ENCODE results near the gene AHDC1.

The AHDC1 gene

DNA sequence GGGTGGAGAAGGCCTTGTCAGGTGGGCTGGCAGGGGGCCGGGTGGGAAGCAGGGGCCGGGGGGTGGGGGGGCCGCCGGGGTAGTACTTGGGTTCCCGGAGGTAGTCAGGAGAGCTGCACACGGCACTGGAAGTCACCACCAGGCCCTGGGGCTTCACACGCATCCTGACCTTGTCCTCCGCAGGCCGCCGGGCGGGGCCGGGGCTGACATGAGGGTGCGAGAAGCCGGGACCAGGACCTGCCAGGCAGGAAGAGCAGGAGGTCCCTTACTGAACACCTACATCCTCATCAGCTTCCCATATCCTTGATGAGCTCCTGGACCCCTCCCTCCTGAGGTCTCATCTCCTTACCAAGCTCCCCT, 52.0 kb downstream of the AHDC1 start:
- Histone ChIP-seq H3K4me1 (ENCODE audit: control insufficient read depth in 1 of 2, insufficient read depth in 1 of 2, low read depth in 1 of 2, low read length in 1 of 2) (peaks cover 6% of the 10 kb centered on the region in 2 experiments), H3K9me3 (no peaks in the 10 kb centered on the region), H3K27me3 (no peaks in the 10 kb centered on the region), H3K36me3 (no peaks in the 10 kb centered on the region), H3K27ac (no peak overlapping the region), H3K4me3 (ENCODE audit: low read depth in 1 of 2, low read length in 1 of 2) (no peak overlapping the region)
- TF ChIP-seq, protein P1, sequence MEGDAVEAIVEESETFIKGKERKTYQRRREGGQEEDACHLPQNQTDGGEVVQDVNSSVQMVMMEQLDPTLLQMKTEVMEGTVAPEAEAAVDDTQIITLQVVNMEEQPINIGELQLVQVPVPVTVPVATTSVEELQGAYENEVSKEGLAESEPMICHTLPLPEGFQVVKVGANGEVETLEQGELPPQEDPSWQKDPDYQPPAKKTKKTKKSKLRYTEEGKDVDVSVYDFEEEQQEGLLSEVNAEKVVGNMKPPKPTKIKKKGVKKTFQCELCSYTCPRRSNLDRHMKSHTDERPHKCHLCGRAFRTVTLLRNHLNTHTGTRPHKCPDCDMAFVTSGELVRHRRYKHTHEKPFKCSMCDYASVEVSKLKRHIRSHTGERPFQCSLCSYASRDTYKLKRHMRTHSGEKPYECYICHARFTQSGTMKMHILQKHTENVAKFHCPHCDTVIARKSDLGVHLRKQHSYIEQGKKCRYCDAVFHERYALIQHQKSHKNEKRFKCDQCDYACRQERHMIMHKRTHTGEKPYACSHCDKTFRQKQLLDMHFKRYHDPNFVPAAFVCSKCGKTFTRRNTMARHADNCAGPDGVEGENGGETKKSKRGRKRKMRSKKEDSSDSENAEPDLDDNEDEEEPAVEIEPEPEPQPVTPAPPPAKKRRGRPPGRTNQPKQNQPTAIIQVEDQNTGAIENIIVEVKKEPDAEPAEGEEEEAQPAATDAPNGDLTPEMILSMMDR (IDR thresholded peaks at IDR 0.05): no peak

DNA sequence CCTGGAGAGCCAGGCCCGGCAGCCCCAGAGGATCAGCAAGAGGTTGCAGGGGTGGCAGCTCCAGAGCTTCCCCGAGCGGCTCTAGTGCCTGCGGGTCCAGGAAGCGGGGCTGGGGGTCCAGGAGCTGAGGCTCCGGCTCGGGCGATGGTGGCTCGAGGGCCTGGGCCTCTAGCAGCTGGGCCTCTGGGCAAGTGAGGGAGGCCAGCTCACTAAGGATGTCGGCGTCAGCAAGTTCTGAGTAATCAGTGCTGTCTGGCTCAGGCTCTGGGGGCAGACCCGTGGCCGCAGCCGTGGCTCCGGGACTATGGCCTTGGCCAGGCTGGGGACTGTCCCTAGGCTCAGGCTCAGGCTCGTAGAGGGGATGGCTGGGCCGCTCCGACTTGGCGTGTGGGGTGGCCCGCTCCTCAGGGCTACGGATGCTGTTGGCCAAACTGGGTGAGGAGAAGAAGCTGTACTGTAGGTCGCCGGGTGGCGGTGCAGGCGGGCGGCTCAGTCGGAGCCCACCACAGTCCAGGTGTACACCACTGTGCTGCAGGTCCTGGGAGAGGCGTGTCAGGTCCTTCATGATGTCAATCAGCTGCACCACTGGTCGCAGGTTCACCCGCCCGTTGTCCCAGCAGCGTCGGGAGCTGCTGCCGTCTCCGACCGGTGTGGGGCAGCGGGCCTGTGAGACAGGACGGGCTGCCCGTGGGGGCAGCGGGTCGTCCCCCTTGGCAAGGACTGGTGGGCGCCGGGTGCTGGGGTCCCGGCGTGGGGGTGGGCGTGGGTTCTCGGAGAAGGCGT, 52.6 kb downstream of the AHDC1 start:
- no peak overlapping the region for H3K4me3 ChIP-seq (ENCODE audit: low read depth in 1 of 2, low read length in 1 of 2)
- no peak overlapping the region for H3K27ac ChIP-seq
- no peaks in the 10 kb centered on the region for H3K36me3 ChIP-seq
- peaks cover under 1 to 3% of the 10 kb centered on the region in 2 experiments for H3K4me1 ChIP-seq (ENCODE audit: control insufficient read depth in 1 of 2, insufficient read depth in 1 of 2, low read depth in 1 of 2, low read length in 1 of 2)
- H3K9me3 ChIP-seq: no peaks in the 10 kb centered on the region
- H3K27me3 ChIP-seq: no peaks in the 10 kb centered on the region
- TF ChIP-seq, protein P1 (IDR thresholded peaks at IDR 0.05): no peak

DNA sequence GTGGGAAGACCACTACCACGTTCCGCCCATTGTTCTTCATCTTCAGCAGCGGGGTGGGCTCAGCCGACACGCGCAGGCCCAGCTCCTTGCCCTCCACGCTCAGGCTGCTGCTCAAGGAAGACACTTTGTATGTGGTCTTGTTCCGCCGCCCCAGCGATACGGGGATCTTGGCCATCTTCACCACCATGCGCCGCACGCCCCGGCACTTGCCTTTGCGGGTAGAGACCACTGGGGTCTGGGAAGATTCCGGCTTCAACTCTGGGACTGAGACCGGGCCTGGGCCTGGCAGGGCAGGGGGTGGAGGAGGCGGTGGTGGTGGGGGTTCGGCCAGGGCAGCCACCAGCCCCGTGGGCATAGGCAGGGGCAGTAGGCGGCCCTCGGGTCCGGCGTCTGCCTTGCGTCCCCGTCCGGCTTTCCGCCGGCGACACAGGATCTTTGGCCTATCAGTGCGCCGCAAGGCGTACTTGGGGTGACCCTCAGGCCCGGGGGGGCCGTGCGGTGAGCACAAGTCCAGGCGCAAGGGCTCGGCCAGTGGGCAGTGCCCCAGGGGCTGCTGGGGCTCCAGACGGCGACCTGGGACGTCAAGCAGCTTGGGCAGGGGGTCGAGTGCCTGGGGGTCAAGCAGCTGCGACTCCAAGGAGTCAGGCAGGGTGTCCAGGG, 53.3 kb downstream of the AHDC1 start:
- no peaks in the 10 kb centered on the region for H3K4me1 ChIP-seq (ENCODE audit: control insufficient read depth in 1 of 2, insufficient read depth in 1 of 2, low read depth in 1 of 2, low read length in 1 of 2)
- H3K27ac ChIP-seq: no peak overlapping the region
- no peaks in the 10 kb centered on the region for H3K36me3 ChIP-seq
- TF ChIP-seq, protein P1 (IDR thresholded peaks at IDR 0.05): no peak
- no peaks in the 10 kb centered on the region for H3K27me3 ChIP-seq
- no peaks in the 10 kb centered on the region for H3K9me3 ChIP-seq
- no peak overlapping the region for H3K4me3 ChIP-seq (ENCODE audit: low read depth in 1 of 2, low read length in 1 of 2)

DNA sequence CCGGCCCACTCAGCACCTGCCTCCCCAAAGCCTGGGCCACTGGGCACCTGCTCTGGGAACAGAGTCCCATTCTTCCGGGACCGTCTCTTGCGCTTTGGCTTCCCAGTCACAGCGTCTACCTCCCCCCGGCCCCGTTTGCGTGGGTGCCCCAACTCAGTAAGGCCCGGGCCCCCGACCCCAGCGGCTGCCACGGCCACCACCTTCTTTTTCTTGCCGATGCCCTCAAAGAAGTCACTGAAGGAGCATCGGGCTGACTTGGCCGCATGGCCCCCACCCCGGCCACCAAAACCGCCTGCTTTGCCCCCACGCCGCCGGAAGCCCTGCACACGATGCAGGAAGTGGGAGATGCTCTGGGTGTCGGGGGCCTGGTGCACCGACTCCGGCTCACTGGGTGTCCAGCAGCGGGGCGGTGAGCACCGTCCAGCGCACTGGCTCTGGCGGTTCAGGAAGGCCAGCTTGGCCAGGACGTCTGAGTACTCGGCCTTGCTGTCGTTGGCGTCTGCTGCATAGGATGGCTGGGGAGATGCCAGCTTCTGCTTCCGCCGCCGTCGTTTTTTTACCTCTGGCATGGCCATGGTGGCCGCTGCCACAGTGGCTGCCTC, 54.0 kb downstream of the AHDC1 start:
- Histone ChIP-seq H3K4me3 (ENCODE audit: low read depth in 1 of 2, low read length in 1 of 2) (no peak overlapping the region), H3K4me1 (ENCODE audit: control insufficient read depth in 1 of 2, insufficient read depth in 1 of 2, low read depth in 1 of 2, low read length in 1 of 2) (no peaks in the 10 kb centered on the region), H3K27me3 (no peaks in the 10 kb centered on the region), H3K9me3 (no peaks in the 10 kb centered on the region), H3K36me3 (no peaks in the 10 kb centered on the region), H3K27ac (no peak overlapping the region)
- TF ChIP-seq, protein P1 (IDR thresholded peaks at IDR 0.05): no peak

DNA sequence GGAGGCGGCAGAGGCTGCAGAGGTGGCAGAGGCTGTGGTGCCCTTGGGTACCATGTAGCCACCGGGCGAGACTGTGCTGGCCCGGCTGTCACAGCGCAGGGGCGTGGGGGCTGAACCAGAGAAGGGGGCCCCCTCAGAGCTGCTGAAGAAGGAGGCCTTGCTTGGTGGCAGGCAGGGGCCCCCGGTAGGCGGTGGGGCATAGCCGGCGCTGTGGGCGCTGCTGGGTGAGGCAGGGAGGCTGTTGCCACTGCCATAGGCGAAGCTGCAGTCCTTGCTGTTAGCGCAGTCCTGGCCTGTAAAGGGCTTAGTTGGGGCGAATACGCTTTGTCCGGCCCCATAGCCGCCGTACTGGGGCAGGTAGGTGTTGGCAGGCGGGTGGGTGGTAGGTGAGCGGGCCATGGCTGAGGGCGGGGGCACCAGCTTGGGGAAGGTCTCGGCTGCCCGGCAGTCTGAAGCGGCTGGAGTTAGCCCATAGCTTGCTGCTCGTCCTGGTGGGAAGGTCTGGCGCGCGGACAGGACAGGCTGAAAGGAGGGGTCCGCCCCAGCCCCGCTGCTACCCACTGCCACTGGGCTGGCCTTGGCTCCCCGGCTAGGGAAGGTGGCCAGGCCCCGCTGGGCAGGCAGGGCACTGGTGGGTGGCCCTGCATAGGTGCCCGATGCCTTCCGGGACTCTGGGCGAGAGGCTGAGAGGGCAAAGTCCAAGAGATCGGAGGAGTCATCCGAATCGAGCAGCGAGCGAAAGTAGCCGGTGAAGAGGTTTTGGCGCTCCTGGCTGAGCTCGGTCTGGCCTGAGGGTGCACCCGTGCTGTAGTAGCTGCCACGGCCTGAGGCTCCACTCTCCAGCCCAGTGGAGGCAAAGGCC, 54.9 kb downstream of the AHDC1 start:
- Histone ChIP-seq H3K27ac (no peak overlapping the region), H3K4me1 (ENCODE audit: control insufficient read depth in 1 of 2, insufficient read depth in 1 of 2, low read depth in 1 of 2, low read length in 1 of 2) (no peaks in the 10 kb centered on the region), H3K27me3 (no peaks in the 10 kb centered on the region), H3K36me3 (no peaks in the 10 kb centered on the region), H3K4me3 (ENCODE audit: low read depth in 1 of 2, low read length in 1 of 2) (no peak overlapping the region), H3K9me3 (no peaks in the 10 kb centered on the region)
- TF ChIP-seq, protein P1 (IDR thresholded peaks at IDR 0.05): no peak
